Measurements from ENCODE around the gene BAMBI. TPM values are rescaled to one million over a fixed set of nuclear protein-coding genes. Genes with fewer than 3 reads are reported as not detected.

BAMBI gene
- total RNA-seq, 2 experiments from 2014 or later = 0.31 to 0.33 TPM

DNA sequence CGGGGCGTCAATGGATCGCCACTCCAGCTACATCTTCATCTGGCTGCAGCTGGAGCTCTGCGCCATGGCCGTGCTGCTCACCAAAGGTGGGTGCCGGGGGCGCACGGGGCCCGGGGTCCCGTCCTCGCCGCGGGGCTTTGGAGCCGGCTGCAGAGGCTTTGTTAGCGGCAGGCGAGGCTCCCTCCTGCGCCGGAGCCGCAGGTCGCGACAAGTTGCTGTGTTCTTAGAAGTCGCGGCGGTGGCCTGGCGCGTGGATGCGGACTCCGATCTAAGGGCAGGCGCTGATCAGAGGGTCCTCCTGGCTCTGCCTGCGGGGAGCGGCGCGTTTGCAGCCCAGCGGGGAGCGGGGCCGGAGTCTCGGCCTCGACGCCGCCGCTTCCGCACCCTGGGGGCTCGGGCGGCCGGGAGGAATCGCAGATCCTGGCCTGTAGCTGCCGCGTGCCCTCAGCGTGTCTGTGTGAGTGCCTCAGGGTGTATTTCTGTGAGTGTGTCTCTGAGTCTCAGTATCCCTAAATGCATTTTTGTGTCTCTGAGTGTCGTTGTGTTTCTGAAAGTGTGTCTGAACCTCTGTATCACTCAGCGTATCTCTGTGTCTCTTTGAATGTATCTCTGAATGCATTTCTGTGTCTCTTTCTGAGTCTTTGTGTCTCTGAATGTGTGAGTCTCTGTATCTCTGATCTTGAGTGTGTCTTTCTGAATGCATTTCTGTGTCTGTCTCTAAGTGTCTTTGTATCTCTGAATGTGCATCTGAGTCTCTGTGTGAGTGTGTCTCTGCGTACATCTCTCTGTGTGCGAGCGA lies 766 bp downstream of the BAMBI start:
- peak; percentile 24 for DNase-seq
- intact Hi-C loops (cut with micrococcal nuclease) = loop anchor here (1.0 to 10.0 kb wide), 5 partner anchors 10 to 933 kb away; partner anchors contain the start of genes MKX and WAC

GRCh38 chr10:28678687-28679457 lies 1.6 kb downstream of the BAMBI start:
- peak overlapping the region; percentile 71 for H3K4me3 Mint-ChIP-seq
- DNase-seq = peak; percentile 10
- no peaks in the 10 kb centered on the region for H3K9me3 Mint-ChIP-seq
- H3K27me3 Mint-ChIP-seq = peaks cover 52% of the 10 kb centered on the region
- POLR2A ChIA-PET = no interaction called here
- H3K4me1 Mint-ChIP-seq (ENCODE audit: low read depth) = peaks cover 26% of the 10 kb centered on the region
- intact Hi-C loops (cut with micrococcal nuclease) = loop anchor here (5.0 to 10.0 kb wide), 3 partner anchors 313 to 934 kb away; partner anchors contain the start of gene MKX
- H3K36me3 Mint-ChIP-seq = no peaks in the 10 kb centered on the region
- no peak overlapping the region for H3K27ac Mint-ChIP-seq
- CTCF ChIA-PET = interaction anchor here (1.0 to 1.9 kb wide), 2 partner anchors 15 kb away, joined by 5 to 6 read pairs; no protein-coding TSS in a partner anchor

More for the DNA sequence above, 766 bp downstream of the BAMBI start:
- Mint-ChIP-seq H3K27ac (no peak overlapping the region), H3K27me3 (peaks cover 52% of the 10 kb centered on the region), H3K4me3 (peak overlapping the region; percentile 71), H3K4me1 (ENCODE audit: low read depth) (peaks cover 26% of the 10 kb centered on the region), H3K9me3 (no peaks in the 10 kb centered on the region), H3K36me3 (no peaks in the 10 kb centered on the region)
- CTCF ChIA-PET = interaction anchor here (0.6 to 1.9 kb wide), 8 partner anchors 8 to 627 kb away, joined by 3 to 6 read pairs (median 3); no protein-coding TSS in a partner anchor
- POLR2A ChIA-PET = no interaction called here

- Mint-ChIP-seq H3K27ac (no peak overlapping the region), H3K4me1 (ENCODE audit: low read depth) (peaks cover 26% of the 10 kb centered on the region), H3K9me3 (no peaks in the 10 kb centered on the region), H3K27me3 (peaks cover 52% of the 10 kb centered on the region), H3K36me3 (no peaks in the 10 kb centered on the region), H3K4me3 (no peak overlapping the region)
- POLR2A ChIA-PET = no interaction called here
- intact Hi-C loops (cut with micrococcal nuclease) = loop anchor here (5.0 to 10.0 kb wide), 3 partner anchors 313 to 935 kb away; partner anchors contain the start of gene MKX
- no peak for DNase-seq
- CTCF ChIA-PET = interaction anchor here (0.6 to 1.0 kb wide), 2 partner anchors 16 to 539 kb away, joined by 3 to 5 read pairs; no protein-coding TSS in a partner anchor
These were observed 2.4 kb downstream of the BAMBI start for GRCh38 chr10:28679581-28680357.

DNA sequence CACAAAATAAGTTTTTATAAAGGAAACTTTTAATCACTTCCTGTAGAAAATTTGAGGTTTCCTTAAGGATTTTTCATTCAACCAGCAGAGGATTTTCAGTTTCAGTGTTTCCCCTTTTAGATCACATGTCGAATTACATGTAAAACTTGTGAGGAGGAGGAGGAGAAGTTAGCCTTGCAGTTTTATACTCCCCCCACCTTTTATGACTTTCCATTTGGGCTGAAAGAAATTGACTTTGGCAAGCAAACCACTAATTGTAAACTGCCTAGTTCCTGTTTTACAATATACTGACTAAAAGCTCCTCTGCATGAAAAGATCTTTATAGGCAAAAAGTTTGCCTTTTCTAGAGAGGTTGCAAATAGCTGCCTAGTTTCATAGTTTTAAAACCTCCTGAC lies 3.0 kb downstream of the BAMBI start:
- DNase-seq = no peak
- CTCF ChIA-PET = interaction anchor here (0.8 kb wide), 1 partner anchor 17 kb away, joined by 3 read pairs; no protein-coding TSS in a partner anchor
- POLR2A ChIA-PET = no interaction called here
- Mint-ChIP-seq H3K27ac (no peak overlapping the region), H3K4me1 (ENCODE audit: low read depth) (peaks cover 26% of the 10 kb centered on the region), H3K9me3 (no peaks in the 10 kb centered on the region), H3K27me3 (peaks cover 46% of the 10 kb centered on the region), H3K36me3 (no peaks in the 10 kb centered on the region), H3K4me3 (no peak overlapping the region)
- intact Hi-C loops (cut with micrococcal nuclease) = no loop called here

DNA sequence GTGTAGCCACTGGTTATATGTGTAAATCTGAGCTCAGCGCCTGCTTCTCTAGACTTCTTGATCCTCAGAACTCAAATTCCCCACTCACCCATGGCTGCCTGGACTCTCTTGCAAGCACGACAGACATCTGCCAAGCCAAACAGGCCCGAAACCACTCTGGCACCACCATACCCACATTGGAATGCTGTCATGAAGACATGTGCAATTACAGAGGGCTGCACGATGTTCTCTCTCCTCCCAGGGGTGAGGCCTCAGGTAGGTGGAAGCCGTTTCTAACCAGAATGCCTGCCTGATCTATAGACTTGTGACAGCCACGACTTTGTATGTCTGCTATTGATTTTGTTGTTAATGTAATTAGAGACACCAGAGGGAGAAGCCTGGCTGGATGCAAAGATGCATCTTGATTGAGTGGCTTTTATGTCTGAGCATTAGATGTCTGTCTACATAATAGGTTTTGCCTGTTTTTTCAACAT lies 4.0 kb downstream of the BAMBI start:
- intact Hi-C loops (cut with micrococcal nuclease) = no loop called here
- Mint-ChIP-seq H3K27me3 (peaks cover 42% of the 10 kb centered on the region), H3K27ac (no peak overlapping the region), H3K4me3 (no peak overlapping the region), H3K36me3 (no peaks in the 10 kb centered on the region), H3K4me1 (ENCODE audit: low read depth) (peaks cover 26% of the 10 kb centered on the region), H3K9me3 (no peaks in the 10 kb centered on the region)
- no peak for DNase-seq
- CTCF ChIA-PET = interaction anchor here (0.8 to 2.2 kb wide), 2 partner anchors 17 to 18 kb away, joined by 3 to 9 read pairs; no protein-coding TSS in a partner anchor
- POLR2A ChIA-PET = no interaction called here

GRCh38 chr10:28681928-28682750 lies 4.8 kb downstream of the BAMBI start:
- POLR2A ChIA-PET = no interaction called here
- Mint-ChIP-seq H3K4me3 (no peak overlapping the region), H3K36me3 (no peaks in the 10 kb centered on the region), H3K4me1 (ENCODE audit: low read depth) (peaks cover 22% of the 10 kb centered on the region), H3K27ac (no peak overlapping the region), H3K27me3 (peaks cover 42% of the 10 kb centered on the region), H3K9me3 (no peaks in the 10 kb centered on the region)
- no peak for DNase-seq
- intact Hi-C loops (cut with micrococcal nuclease) = no loop called here
- CTCF ChIA-PET = interaction anchor here (2.2 kb wide), 1 partner anchor 19 kb away, joined by 9 read pairs; no protein-coding TSS in a partner anchor

DNA sequence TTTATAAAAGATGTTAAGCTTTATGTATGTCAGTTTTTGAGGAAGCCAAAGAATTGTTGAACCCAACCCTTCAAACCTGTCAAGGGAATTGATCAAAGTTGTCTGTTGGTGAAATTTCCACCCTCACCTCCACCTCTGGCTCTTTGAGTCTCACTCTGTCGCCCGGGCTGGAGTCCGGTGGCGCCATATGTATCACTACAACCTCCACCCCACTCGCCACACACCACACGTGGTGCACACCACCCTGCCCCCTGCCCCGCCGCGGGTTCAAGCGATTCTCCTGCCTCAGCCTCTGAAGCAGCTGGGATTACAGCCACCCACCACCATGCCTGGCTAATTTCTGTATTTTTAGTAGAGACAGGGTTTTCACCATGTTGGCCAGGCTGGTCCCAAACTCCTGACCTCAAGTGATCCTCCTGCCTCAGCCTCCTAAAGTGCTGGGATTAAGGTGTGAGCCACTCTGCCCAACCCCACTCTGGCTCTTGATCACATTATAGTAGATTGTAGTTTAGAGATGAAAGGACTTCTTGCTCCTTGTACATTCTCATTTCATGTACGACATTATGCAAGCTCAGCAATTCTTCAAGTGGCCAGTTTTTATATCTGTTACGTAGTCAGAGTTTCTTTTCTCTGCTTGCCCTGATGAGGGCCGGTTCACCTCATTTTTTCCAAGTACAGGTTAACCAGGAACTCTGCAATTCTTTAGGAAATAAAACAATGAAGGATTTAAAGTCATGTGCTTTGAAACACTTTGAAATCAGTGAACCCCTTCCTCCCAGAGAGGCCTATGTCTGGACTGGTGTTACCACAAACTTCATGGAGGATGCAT lies 7.0 kb downstream of the BAMBI start:
- ChIA-PET POLR2A (interaction anchor here (0.6 kb wide), 1 partner anchor 13 kb away, joined by 3 read pairs; no protein-coding TSS in a partner anchor), CTCF (interaction anchor here (1.4 kb wide), 1 partner anchor 20 kb away, joined by 4 read pairs; no protein-coding TSS in a partner anchor)
- H3K27ac Mint-ChIP-seq = no peak overlapping the region
- DNase-seq = no peak
- intact Hi-C loops (cut with micrococcal nuclease) = no loop called here
- no peaks in the 10 kb centered on the region for H3K36me3 Mint-ChIP-seq
- no peaks in the 10 kb centered on the region for H3K9me3 Mint-ChIP-seq
- peaks cover 34% of the 10 kb centered on the region for H3K27me3 Mint-ChIP-seq
- H3K4me1 Mint-ChIP-seq (ENCODE audit: low read depth) = peaks cover 12% of the 10 kb centered on the region
- no peak overlapping the region for H3K4me3 Mint-ChIP-seq

DNA sequence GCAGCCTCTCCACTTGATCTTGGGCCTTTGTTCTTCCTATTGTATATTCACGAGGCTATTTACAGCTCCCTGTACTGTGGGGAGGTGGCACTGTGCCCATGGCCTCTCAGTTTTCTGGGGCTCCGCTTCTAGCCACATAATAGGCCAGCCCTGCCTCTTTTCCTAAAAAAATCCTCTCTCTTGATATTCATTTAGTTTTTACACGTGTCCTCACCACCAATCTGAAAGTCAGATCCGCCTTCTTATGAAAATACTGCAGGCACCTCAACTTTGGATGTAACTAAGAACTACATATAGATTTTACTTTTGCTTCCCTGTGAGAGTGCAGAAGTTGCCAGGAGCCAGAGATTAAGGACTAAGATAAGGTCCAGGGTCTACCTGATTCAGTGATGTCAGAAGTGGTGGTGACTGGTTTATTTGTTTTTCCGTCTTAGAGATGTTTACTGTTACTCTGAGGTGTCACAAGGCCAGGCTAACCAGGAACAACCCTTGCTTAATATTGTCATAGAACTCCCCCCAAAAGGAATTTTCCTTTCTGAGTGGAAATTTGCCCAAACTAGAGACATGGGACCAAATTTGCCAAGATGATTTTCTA lies 7.8 kb downstream of the BAMBI start:
- H3K27me3 Mint-ChIP-seq = peaks cover 27% of the 10 kb centered on the region
- no peaks in the 10 kb centered on the region for H3K9me3 Mint-ChIP-seq
- peaks cover 6% of the 10 kb centered on the region for H3K4me1 Mint-ChIP-seq (ENCODE audit: low read depth)
- H3K4me3 Mint-ChIP-seq = no peak overlapping the region
- H3K36me3 Mint-ChIP-seq = no peaks in the 10 kb centered on the region
- intact Hi-C loops (cut with micrococcal nuclease) = no loop called here
- DNase-seq = no peak
- CTCF ChIA-PET = interaction anchor here (0.6 to 1.4 kb wide), 4 partner anchors 8 to 1078 kb away, joined by 3 to 4 read pairs (median 4); partner anchors contain the start of gene BAMBI
- POLR2A ChIA-PET = interaction anchor here (0.6 kb wide), 1 partner anchor 12 kb away, joined by 3 read pairs; no protein-coding TSS in a partner anchor
- H3K27ac Mint-ChIP-seq = no peak overlapping the region

- Mint-ChIP-seq H3K36me3 (no peaks in the 10 kb centered on the region), H3K27ac (no peak overlapping the region), H3K4me3 (no peak overlapping the region), H3K9me3 (no peaks in the 10 kb centered on the region), H3K27me3 (peaks cover 23% of the 10 kb centered on the region), H3K4me1 (ENCODE audit: low read depth) (peaks cover under 1% of the 10 kb centered on the region)
- intact Hi-C loops (cut with micrococcal nuclease) = no loop called here
- ChIA-PET CTCF (interaction anchor here (0.6 to 1.0 kb wide), 3 partner anchors 8 to 1078 kb away, joined by 3 to 4 read pairs (median 3); partner anchors contain the start of gene BAMBI), POLR2A (no interaction called here)
- DNase-seq = no peak
These were observed 8.4 kb downstream of the BAMBI start for GRCh38 chr10:28685717-28686116.

All from activated CD4-positive, alpha-beta memory T cell treated with anti-CD3 and anti-CD28 coated beads for 36 hours (primary cell).